Stimulated activated CD4-positive, alpha-beta T cell treated with anti-CD3 and anti-CD28 coated beads, Interleukin-15, amount 100 ng/mL, for 1 hour (primary cell): ENCODE measurements around the gene SLC39A13.

ENCODE experiments used
- DNase-seq, 2 donors: peaks; one replicate each; pipeline ENCODE4 v3.0.0-alpha.2; 2020; ENCODE audit warnings: low read depth in 1 of 2, low spot score in 1 of 2

The SLC39A13 gene

GRCh38 chr11:47449541-47449940 is 41.2 kb downstream of the SLC39A13 start:
- no peak for DNase-seq

- DNase-seq, result no peak
Observed at GRCh38 chr11:47451436-47451835, 43.0 kb downstream of the SLC39A13 start.

GRCh38 chr11:47451990-47452389 is 43.6 kb downstream of the SLC39A13 start:
- DNase-seq, result no peak

GRCh38 chr11:47453365-47453764 is 45.0 kb downstream of the SLC39A13 start:
- DNase-seq, result no peak

GRCh38 chr11:47454258-47454671 is 45.9 kb downstream of the SLC39A13 start:
- DNase-seq, result peak; percentile 19 to 24

- no peak for DNase-seq
Observed at GRCh38 chr11:47460571-47461235, 52.3 kb downstream of the SLC39A13 start.

- no peak for DNase-seq
Observed at GRCh38 chr11:47461876-47462275, 53.5 kb downstream of the SLC39A13 start.

- no peak for DNase-seq
Observed at GRCh38 chr11:47464483-47464882, 56.1 kb downstream of the SLC39A13 start.
